ENCODE data around the gene PDE6D. TPM values are rescaled to one million over a fixed set of nuclear protein-coding genes. Genes with fewer than 3 reads are reported as not detected.

The PDE6D gene
- total RNA-seq, 1 donor from 2014 or later: 15.4 TPM

DNA sequence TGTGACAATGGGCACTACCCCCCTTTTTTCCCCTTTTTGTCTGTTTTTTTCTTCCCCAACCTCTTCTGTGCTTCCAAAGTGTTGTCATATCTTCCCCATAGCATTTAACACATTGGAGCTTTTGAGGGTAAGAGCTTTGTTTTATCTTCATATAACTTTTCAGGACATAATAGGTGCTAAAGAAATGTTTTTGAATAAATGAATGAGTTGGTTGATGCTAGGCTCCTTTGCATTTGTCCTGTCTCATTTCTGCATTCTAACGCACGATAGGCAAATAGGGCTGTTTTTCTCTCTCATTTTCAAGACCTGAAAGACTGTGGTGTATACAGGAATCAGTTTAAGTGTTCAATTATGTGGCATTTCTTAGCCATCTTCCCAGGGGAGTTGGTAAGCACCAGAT is 4.3 kb upstream of the PDE6D start:
- Mint-ChIP-seq H3K36me3 (peaks cover 4% of the 10 kb centered on the region), H3K4me3 (peak overlapping the region; percentile 87), H3K9me3 (no peaks in the 10 kb centered on the region), H3K27ac (peak overlapping the region; percentile 95), H3K27me3 (ENCODE audit: low read depth) (no peaks in the 10 kb centered on the region), H3K4me1 (peaks cover 47% of the 10 kb centered on the region)
- no peak for TF ChIP-seq CTCF (IDR thresholded peaks at IDR 0.05; ENCODE audit: unreplicated experiment)
- DNase-seq (ENCODE audit: low spot score in 2 of 2, unreplicated experiment in 2 of 2): no peak

GRCh38 chr2:231781798-231782726 is 980 bp upstream of the PDE6D start:
- peak overlapping the region; percentile 94 for H3K27ac Mint-ChIP-seq
- no peaks in the 10 kb centered on the region for H3K36me3 Mint-ChIP-seq
- H3K4me1 Mint-ChIP-seq: peaks cover 44% of the 10 kb centered on the region
- H3K9me3 Mint-ChIP-seq: no peaks in the 10 kb centered on the region
- H3K27me3 Mint-ChIP-seq (ENCODE audit: low read depth): peaks cover 3% of the 10 kb centered on the region
- no peak for TF ChIP-seq CTCF (IDR thresholded peaks at IDR 0.05; ENCODE audit: unreplicated experiment)
- DNase-seq (ENCODE audit: low spot score in 2 of 2, unreplicated experiment in 2 of 2): no peak
- peak overlapping the region; percentile 95 for H3K4me3 Mint-ChIP-seq

- H3K4me1 Mint-ChIP-seq: peaks cover 32% of the 10 kb centered on the region
- H3K27ac Mint-ChIP-seq: no peak overlapping the region
- peaks cover 3% of the 10 kb centered on the region for H3K27me3 Mint-ChIP-seq (ENCODE audit: low read depth)
- no peaks in the 10 kb centered on the region for H3K36me3 Mint-ChIP-seq
- H3K4me3 Mint-ChIP-seq: peak overlapping the region; percentile 95
- no peaks in the 10 kb centered on the region for H3K9me3 Mint-ChIP-seq
- no peak for TF ChIP-seq CTCF (IDR thresholded peaks at IDR 0.05; ENCODE audit: unreplicated experiment)
- peak; percentile 23 to 51 for DNase-seq (ENCODE audit: low spot score in 2 of 2, unreplicated experiment in 2 of 2)
These were observed 766 bp downstream of the PDE6D start for GRCh38 chr2:231780123-231780908.

DNA sequence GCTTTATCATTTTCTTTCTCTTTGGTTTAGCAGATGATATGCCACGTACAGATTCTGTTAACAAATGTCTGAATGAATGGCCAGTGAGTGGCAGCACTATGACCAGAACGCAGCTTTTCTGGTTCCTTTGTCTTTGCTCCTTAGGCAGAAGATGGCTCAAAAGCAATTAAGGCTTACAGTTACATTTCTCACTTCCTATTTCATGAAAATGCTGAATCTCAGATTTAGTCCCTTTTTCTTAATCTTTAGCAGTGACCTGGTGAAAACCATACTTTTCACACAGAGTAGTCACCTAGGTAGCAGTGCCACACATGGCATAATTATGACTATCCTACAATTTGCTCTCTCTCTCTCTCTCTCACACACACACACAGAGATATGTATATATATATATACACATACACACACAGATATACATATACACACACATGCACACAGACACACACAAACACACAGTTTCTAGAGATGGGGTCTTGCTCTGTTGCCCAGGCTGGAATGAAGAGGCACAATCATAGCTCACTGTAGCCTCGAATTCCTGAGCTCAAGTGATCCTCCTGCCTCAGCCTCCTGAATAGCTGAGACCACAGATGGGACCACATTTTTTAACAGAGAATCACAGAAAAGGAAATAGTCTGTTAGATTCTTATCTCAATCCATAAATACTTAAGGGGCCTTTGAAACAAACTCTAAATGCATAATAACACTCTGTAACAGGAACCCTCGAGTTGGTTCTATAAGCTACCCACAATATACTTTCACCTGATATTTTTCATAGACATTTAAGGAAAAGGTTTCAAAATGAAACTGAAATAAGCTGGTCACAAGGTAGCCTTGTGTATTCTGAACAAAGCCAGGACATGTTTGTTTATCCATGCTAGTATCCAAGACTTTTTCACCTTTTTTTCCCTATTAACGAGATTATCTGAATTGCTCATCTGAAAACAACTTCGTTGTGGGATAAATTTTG is 11.6 kb downstream of the PDE6D start:
- no peak for DNase-seq (ENCODE audit: low spot score in 2 of 2, unreplicated experiment in 2 of 2)
- TF ChIP-seq CTCF (IDR thresholded peaks at IDR 0.05; ENCODE audit: unreplicated experiment): no peak
- Mint-ChIP-seq H3K9me3 (no peaks in the 10 kb centered on the region), H3K4me3 (no peak overlapping the region), H3K36me3 (no peaks in the 10 kb centered on the region), H3K27ac (no peak overlapping the region), H3K27me3 (ENCODE audit: low read depth) (no peaks in the 10 kb centered on the region), H3K4me1 (peaks cover 14% of the 10 kb centered on the region)

- DNase-seq (ENCODE audit: low spot score in 2 of 2, unreplicated experiment in 2 of 2): no peak
- Mint-ChIP-seq H3K4me1 (peaks cover 14% of the 10 kb centered on the region), H3K36me3 (no peaks in the 10 kb centered on the region), H3K27ac (peak overlapping the region; percentile 10), H3K27me3 (ENCODE audit: low read depth) (no peaks in the 10 kb centered on the region), H3K4me3 (no peak overlapping the region), H3K9me3 (no peaks in the 10 kb centered on the region)
- no peak for TF ChIP-seq CTCF (IDR thresholded peaks at IDR 0.05; ENCODE audit: unreplicated experiment)
These were observed 15.6 kb downstream of the PDE6D start for GRCh38 chr2:231765496-231765929.

All from mesothelial cell of epicardium (in vitro differentiated cells).